ENCODE measurements around the gene VTI1A. TPM values are rescaled to one million over a fixed set of nuclear protein-coding genes. Genes with fewer than 3 reads are reported as not detected.
A peak's percentile ranks its signal among the peaks of the same experiment; 100 is the strongest.

VTI1A gene
- total and polyA plus RNA-seq, 2 of the 4 experiments (the other 2 are of a cell fraction), result 9.7 to 24.9 TPM

GRCh38 chr10:112587729-112588128 lies 140.7 kb downstream of the VTI1A start:
- peaks cover 5% of the 10 kb centered on the region for H3K4me1 ChIP-seq (ENCODE audit: control insufficient read depth, insufficient read depth, low read length)
- no peak overlapping the region for H3K18ac ChIP-seq (ENCODE audit: low read depth, low read length)
- H3K4me3 ChIP-seq (ENCODE audit: insufficient read depth, low read depth, low read length), result no peak overlapping the region
- no peak overlapping the region for H2BK20ac ChIP-seq (ENCODE audit: low read depth, low read length)
- no peak overlapping the region for H2BK5ac ChIP-seq (ENCODE audit: low read depth, low read length, poor library complexity, severe bottlenecking)
- in situ Hi-C loops (cut with MboI; ENCODE audit: low sequenced_read_pairs) (no loop called here), intact Hi-C loops (cut with micrococcal nuclease) (no loop called here), dilution Hi-C loops (cut with HindIII; ENCODE audit: low sequenced_read_pairs, unreplicated experiment) (no loop called here)
- H3K27ac ChIP-seq (ENCODE audit: insufficient read depth, low read length), result no peak overlapping the region
- H2AK9ac ChIP-seq (replicated peaks; ENCODE audit: low read depth, low read length, poor library complexity), result no peak overlapping the region
- BruUV-seq (replicated peaks), result no TSS peak
- no peak overlapping the region for H3K23ac ChIP-seq (ENCODE audit: low read depth, low read length)
- H3K79me1 ChIP-seq (ENCODE audit: low read depth in 1 of 2, low read length in 2 of 2), result peaks cover 0 to 3% of the 10 kb centered on the region in 2 experiments; a peak in 1 of 4 replicates
- no peak overlapping the region for H3K14ac ChIP-seq (replicated peaks; ENCODE audit: low read depth, low read length)
- H4K5ac ChIP-seq (ENCODE audit: low read depth, low read length), result no peak overlapping the region
- H2BK120ac ChIP-seq (ENCODE audit: low read depth, low read length), result no peak overlapping the region
- no peak overlapping the region for H3K4ac ChIP-seq (ENCODE audit: low read depth, low read length)
- no peak overlapping the region for H2BK15ac ChIP-seq (ENCODE audit: low read depth, low read length)
- POLR2A ChIA-PET (ENCODE audit: unreplicated experiment), result no interaction called here
- H3K9me1 ChIP-seq (ENCODE audit: insufficient read depth, low read length), result peaks cover 10% of the 10 kb centered on the region
- H3K36me3 ChIP-seq (ENCODE audit: control insufficient read depth, insufficient read depth, low read length), result no peaks in the 10 kb centered on the region; the same call in 1 of the 2 replicates
- peak; percentile 15 for DNase-seq
- no peak overlapping the region for H3K4me2 ChIP-seq (ENCODE audit: low read depth, low read length)
- H4K20me1 ChIP-seq (ENCODE audit: insufficient read depth, low read length), result peaks cover 4% of the 10 kb centered on the region; the same call in 1 of the 2 replicates
- no peaks in the 10 kb centered on the region for H3K27me3 ChIP-seq (ENCODE audit: control insufficient read depth, insufficient read depth, low read length)
- H4K91ac ChIP-seq (ENCODE audit: insufficient read depth, low read depth, low read length), result no peak overlapping the region
- TF ChIP-seq CHD1 (IDR thresholded peaks at IDR 0.05; ENCODE audit: low read depth, low read length), result no peak
- no peak for TF ChIP-seq RFX5 (IDR thresholded peaks at IDR 0.05; ENCODE audit: low read depth, low read length)
- no peak for TF ChIP-seq USF2 (IDR thresholded peaks at IDR 0.05; ENCODE audit: low read depth, low read length)
- no peak for TF ChIP-seq RCOR1 (IDR thresholded peaks at IDR 0.05; ENCODE audit: insufficient replicate concordance, low read length)
- TF ChIP-seq MAZ (IDR thresholded peaks at IDR 0.05; ENCODE audit: borderline replicate concordance, low read depth, low read length), result no peak
- TF ChIP-seq CTCF (conservative IDR thresholded peaks at IDR 0.05; ENCODE audit: low read depth, low read length), result no peak
- TF ChIP-seq CEBPB (IDR thresholded peaks at IDR 0.05; ENCODE audit: low read depth, low read length), result no peak
- TF ChIP-seq NFE2L2 (IDR thresholded peaks at IDR 0.05; ENCODE audit: low read depth, low read length), result no peak
- no peak for TF ChIP-seq MXI1 (IDR thresholded peaks at IDR 0.05; ENCODE audit: borderline replicate concordance, low read depth, low read length)
- TF ChIP-seq SMC3 (IDR thresholded peaks at IDR 0.05; ENCODE audit: low read depth, low read length), result no peak
- TF ChIP-seq MAFK (IDR thresholded peaks at IDR 0.05; ENCODE audit: low read depth, low read length), result no peak
- TF ChIP-seq POLR2A (IDR thresholded peaks at IDR 0.05; ENCODE audit: low read depth, low read length), result no peak
- TF ChIP-seq BHLHE40 (IDR thresholded peaks at IDR 0.05; ENCODE audit: low read depth, low read length), result no peak
- no peak for TF ChIP-seq ELK1 (IDR thresholded peaks at IDR 0.05; ENCODE audit: borderline replicate concordance, low read depth, low read length)
- no peak for TF ChIP-seq RAD21 (IDR thresholded peaks at IDR 0.05; ENCODE audit: low read length)
- TF ChIP-seq FOS (IDR thresholded peaks at IDR 0.05; ENCODE audit: low read depth, low read length), result no peak
- no peak overlapping the region for H3K9ac ChIP-seq (ENCODE audit: low read depth, low read length)
- no peak overlapping the region for H4K8ac ChIP-seq (ENCODE audit: low read depth in 2 of 2, low read length in 2 of 2)
- H3K9me3 ChIP-seq (ENCODE audit: control insufficient read depth, insufficient read depth, low read length), result no peaks in the 10 kb centered on the region
- H2AK5ac ChIP-seq (ENCODE audit: low read depth, low read length), result no peak overlapping the region
- H3K56ac ChIP-seq (ENCODE audit: extremely low read depth, insufficient read depth, low read length), result no peak overlapping the region
- CTCF ChIA-PET, result interaction anchor here (1.2 kb wide), 1 partner anchor 27 kb away, joined by 3 read pairs; no protein-coding TSS in a partner anchor
- ATAC-seq (ENCODE audit: low read depth), result peak; percentile 59
- H2AFZ ChIP-seq (replicated peaks; ENCODE audit: low read length, poor library complexity), result no peak overlapping the region

All from IMR-90 (cell line).